Measurements from ENCODE around the gene RNF113B. TPM values are rescaled to one million over a fixed set of nuclear protein-coding genes. Genes with fewer than 3 reads are reported as not detected.

Gene RNF113B
- total RNA-seq, 1 donor from 2014 or later: not detected

DNA sequence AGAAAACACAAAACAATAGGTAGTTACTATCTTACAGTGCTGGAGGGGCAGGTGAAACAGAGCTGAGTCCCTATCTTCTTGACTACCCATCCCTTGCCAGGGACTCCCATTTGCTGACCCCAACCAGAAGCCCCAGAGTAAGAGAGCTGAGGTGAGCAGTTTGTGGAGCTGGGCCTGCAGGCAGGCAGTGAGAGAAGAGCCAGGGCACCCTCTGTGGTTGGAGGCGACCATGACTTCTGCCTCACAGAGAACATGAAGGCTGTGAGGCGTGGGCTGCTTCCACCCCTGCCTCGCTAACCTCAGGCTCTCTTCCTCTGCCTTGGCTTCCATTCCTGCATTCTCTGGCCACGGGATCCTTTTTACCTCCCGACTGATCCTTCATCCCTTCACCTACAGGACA is 47.5 kb upstream of the RNF113B start:
- no peak for DNase-seq (ENCODE audit: low spot score)
- no peak overlapping the region for H3K4me3 ChIP-seq

DNA sequence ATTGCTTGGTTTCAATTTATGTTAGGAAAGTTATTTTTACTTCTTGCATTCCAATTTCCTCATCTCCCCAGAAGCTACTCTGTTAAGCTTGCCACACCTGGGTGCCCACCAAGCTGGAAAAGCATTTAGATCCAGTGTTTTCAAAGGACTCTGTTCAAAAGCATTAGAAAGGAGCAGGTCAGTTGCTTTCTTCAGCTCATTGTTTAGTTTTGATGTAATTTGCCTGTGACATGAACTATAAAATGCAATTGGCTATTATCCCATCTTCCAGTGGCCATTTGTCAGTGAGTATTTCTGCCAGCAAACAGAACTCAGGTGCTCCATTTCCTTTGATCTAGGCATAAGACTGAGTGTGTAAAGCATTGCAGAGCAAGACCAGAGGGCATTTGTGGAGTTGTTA is 46.7 kb upstream of the RNF113B start:
- H2AFZ ChIP-seq (replicated peaks): no peak overlapping the region
- no peak for TF ChIP-seq EZH2phosphoT487 (IDR thresholded peaks at IDR 0.05)
- no peak for TF ChIP-seq EZH2 (IDR thresholded peaks at IDR 0.05)
- TF ChIP-seq CTCF (IDR thresholded peaks at IDR 0.05): no peak
- H3K9ac ChIP-seq: no peak overlapping the region
- no peak for DNase-seq (ENCODE audit: low spot score)
- peaks cover 7% of the 10 kb centered on the region for H4K20me1 ChIP-seq (ENCODE audit: low read depth)
- peaks cover 31% of the 10 kb centered on the region for H3K36me3 Mint-ChIP-seq
- peaks cover 15% of the 10 kb centered on the region for H3K4me1 Mint-ChIP-seq
- no peaks in the 10 kb centered on the region for H3K4me1 ChIP-seq
- peaks cover 41% of the 10 kb centered on the region for H3K79me2 ChIP-seq (ENCODE audit: low read depth)
- no peak overlapping the region for H3K27ac Mint-ChIP-seq
- no peak overlapping the region for H3K4me3 ChIP-seq
- H3K27me3 ChIP-seq: no peaks in the 10 kb centered on the region
- H3K36me3 ChIP-seq: no peaks in the 10 kb centered on the region
- H3K27ac ChIP-seq: no peak overlapping the region
- H3F3A ChIP-seq (ENCODE audit: low read depth): no peaks in the 10 kb centered on the region
- peaks cover 29% of the 10 kb centered on the region for H3K9me3 Mint-ChIP-seq
- no peaks in the 10 kb centered on the region for H3K9me3 ChIP-seq (ENCODE audit: low read depth)
- H3K27me3 Mint-ChIP-seq (ENCODE audit: insufficient read depth, low read depth): peaks cover 6% of the 10 kb centered on the region
- H3K4me3 Mint-ChIP-seq: no peak overlapping the region
- H3K4me2 ChIP-seq: no peak overlapping the region

More for the DNA sequence above, 47.5 kb upstream of the RNF113B start:
- Histone ChIP-seq H3K9me3 (ENCODE audit: low read depth) (no peaks in the 10 kb centered on the region), H2AFZ (replicated peaks) (no peak overlapping the region), H3K9ac (no peak overlapping the region), H3K79me2 (ENCODE audit: low read depth) (peaks cover 38% of the 10 kb centered on the region), H3F3A (ENCODE audit: low read depth) (no peaks in the 10 kb centered on the region), H3K27ac (no peak overlapping the region), H3K4me2 (no peak overlapping the region), H3K27me3 (no peaks in the 10 kb centered on the region), H4K20me1 (ENCODE audit: low read depth) (peaks cover 7% of the 10 kb centered on the region), H3K36me3 (no peaks in the 10 kb centered on the region), H3K4me1 (no peaks in the 10 kb centered on the region)
- Mint-ChIP-seq H3K27me3 (ENCODE audit: insufficient read depth, low read depth) (peaks cover 6% of the 10 kb centered on the region), H3K27ac (peak overlapping the region; percentile 18), H3K4me1 (peaks cover 15% of the 10 kb centered on the region), H3K36me3 (peaks cover 33% of the 10 kb centered on the region), H3K9me3 (peaks cover 31% of the 10 kb centered on the region), H3K4me3 (no peak overlapping the region)
- TF ChIP-seq EZH2 (IDR thresholded peaks at IDR 0.05): no peak
- no peak for TF ChIP-seq CTCF (IDR thresholded peaks at IDR 0.05)
- TF ChIP-seq EZH2phosphoT487 (IDR thresholded peaks at IDR 0.05): no peak

DNA sequence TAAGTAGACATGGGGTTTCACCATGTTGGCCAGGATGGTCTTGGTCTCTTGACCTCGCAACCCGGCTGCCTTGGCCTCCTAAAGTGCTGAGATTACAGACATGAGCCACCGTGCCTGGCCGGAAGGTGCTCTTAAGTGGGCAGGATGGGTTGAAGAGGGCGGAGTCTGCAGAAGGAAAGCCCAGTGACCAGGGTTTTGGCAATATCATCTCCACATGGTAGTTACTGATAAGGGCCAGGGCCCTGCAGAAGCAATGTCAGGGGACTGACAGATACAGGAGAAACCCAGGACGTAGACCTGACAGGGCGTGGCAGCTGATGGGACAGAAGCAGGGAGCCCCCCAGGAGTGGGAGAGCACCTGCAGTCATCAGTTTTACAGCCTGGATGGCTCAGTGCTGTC is 45.7 kb upstream of the RNF113B start:
- Histone ChIP-seq H3K9ac (no peak overlapping the region), H3K27ac (no peak overlapping the region), H3K79me2 (ENCODE audit: low read depth) (peaks cover 37% of the 10 kb centered on the region), H3K27me3 (no peaks in the 10 kb centered on the region), H3K4me3 (no peak overlapping the region), H3F3A (ENCODE audit: low read depth) (no peaks in the 10 kb centered on the region), H4K20me1 (ENCODE audit: low read depth) (peaks cover 7% of the 10 kb centered on the region), H3K4me1 (no peaks in the 10 kb centered on the region), H3K9me3 (ENCODE audit: low read depth) (no peaks in the 10 kb centered on the region), H3K36me3 (no peaks in the 10 kb centered on the region), H3K4me2 (no peak overlapping the region), H2AFZ (replicated peaks) (no peak overlapping the region)
- TF ChIP-seq EZH2phosphoT487 (IDR thresholded peaks at IDR 0.05): no peak
- no peak for TF ChIP-seq CTCF (IDR thresholded peaks at IDR 0.05)
- no peak for TF ChIP-seq EZH2 (IDR thresholded peaks at IDR 0.05)
- Mint-ChIP-seq H3K4me1 (peaks cover 15% of the 10 kb centered on the region), H3K4me3 (no peak overlapping the region), H3K9me3 (peaks cover 21% of the 10 kb centered on the region), H3K27me3 (ENCODE audit: insufficient read depth, low read depth) (peaks cover 6% of the 10 kb centered on the region), H3K27ac (no peak overlapping the region), H3K36me3 (peaks cover 27% of the 10 kb centered on the region)
- DNase-seq (ENCODE audit: low spot score): no peak
